GM15510 (cell line): Measurements from ENCODE around the gene HECTD4.

Experiments used
- POLR2A ChIP-seq: IDR thresholded peaks from 3 replicates; pipeline ENCODE4 v1.6.1; 2011; ENCODE audit warnings: borderline replicate concordance; ENCODE audit not compliant: insufficient read length; ENCODE audit errors: extremely low read depth

HECTD4 gene

GRCh38 chr12:112381883-112382796 is at the start of gene HECTD4:
HECTD4 (minus strand) TSS chr12:112382431; CDS start chr12:112382128, 303 bp downstream.
- peak; percentile 95 for TF ChIP-seq POLR2A

- no peak for TF ChIP-seq POLR2A
Measured at GRCh38 chr12:112431965-112432364, 49.7 kb upstream of the HECTD4 start.

DNA sequence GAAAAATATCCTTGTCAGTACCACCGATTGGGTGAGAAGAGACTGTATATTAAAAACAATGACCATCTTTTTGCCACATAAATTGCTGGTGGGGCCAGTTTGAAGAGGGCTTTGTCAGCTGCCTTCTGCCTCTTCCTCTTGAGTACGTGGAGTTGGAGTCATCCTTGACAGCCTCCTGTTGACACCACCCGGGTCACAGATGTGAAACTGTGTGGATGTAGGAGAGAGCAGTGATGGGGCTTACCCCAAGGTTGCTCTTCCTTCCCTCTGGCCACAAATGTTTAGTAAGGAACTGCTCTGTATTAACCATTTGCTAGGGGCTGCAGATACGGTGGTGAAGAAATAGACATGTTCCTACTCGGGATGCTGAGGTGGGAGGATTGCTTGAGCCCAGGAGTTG is 48.7 kb upstream of the HECTD4 start:
- no peak for TF ChIP-seq POLR2A

DNA sequence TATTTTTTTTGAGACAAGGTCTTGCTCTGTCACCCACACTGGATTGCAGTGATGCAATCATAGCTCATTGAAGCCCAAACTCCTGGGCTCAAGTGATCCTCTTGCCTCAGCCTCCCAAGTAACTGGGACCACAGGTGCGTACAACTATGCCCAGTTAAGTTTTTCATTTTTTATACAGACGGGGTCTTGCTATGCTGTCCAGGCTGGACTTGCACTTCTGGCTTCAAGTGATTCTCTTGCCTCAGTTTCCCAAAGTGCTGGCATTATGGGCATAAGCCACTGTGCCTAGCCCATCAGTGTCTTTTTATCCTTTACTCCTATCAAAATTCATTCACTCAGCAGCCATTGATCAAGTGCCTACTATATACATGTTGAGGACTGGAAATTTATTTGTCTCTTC is 45.5 kb upstream of the HECTD4 start:
- TF ChIP-seq POLR2A, result no peak

- TF ChIP-seq POLR2A, result no peak
Measured at GRCh38 chr12:112425582-112426382, 43.6 kb upstream of the HECTD4 start.

GRCh38 chr12:112424126-112424525 is 41.9 kb upstream of the HECTD4 start:
- no peak for TF ChIP-seq POLR2A

GRCh38 chr12:112422531-112422930 is 40.3 kb upstream of the HECTD4 start:
- TF ChIP-seq POLR2A, result no peak

GRCh38 chr12:112421363-112421762 is 39.1 kb upstream of the HECTD4 start:
- no peak for TF ChIP-seq POLR2A

- no peak for TF ChIP-seq POLR2A
Measured at GRCh38 chr12:112420740-112421139, 38.5 kb upstream of the HECTD4 start.

- TF ChIP-seq POLR2A, result no peak
Measured at GRCh38 chr12:112419297-112420133, 37.3 kb upstream of the HECTD4 start.

GRCh38 chr12:112418608-112419296 is 36.5 kb upstream of the HECTD4 start, which contains the start of gene PTPN11:
PTPN11 (plus strand) TSS chr12:112418947; CDS start chr12:112419112, 165 bp downstream.
- TF ChIP-seq POLR2A, result peak; percentile 99

DNA sequence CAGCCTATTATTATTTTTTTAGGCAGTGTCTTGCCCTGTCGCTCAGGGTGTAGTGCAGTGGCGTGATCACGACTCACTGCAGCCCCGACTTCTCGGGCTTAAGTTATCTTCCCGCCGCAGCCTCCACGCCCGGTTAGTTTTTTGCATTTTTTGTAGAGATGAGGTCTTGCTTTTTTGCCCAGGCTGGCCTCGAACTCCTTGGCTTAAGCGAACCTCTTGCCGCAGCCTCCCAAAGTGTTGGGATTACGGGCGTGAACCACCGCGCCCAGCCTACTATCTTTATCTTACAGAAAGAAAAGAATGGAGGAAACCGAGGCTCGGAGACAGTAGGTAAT is 36.0 kb upstream of the HECTD4 start:
- no peak for TF ChIP-seq POLR2A

GRCh38 chr12:112413855-112414625 is 31.8 kb upstream of the HECTD4 start:
- TF ChIP-seq POLR2A, result no peak
